Hematopoietic multipotent progenitor cell treated with erythropoietin and hydrocortisone succinate and interleukin-3 and kit ligand, for 15 days (in vitro differentiated cells): ENCODE measurements around the gene ITK.
"Not testable (repeated sequence)": the region's sequence is repeated elsewhere in the genome, so short reads cannot be mapped to it uniquely, and the experiment has no call there.

Experiments
- DNase-seq: peaks from one replicate; pipeline ENCODE4 v3.0.0-alpha.2; 2015; ENCODE audit warnings: low spot score

ITK gene

GRCh38 chr5:157168286-157168685 is 12.4 kb upstream of the ITK start:
- DNase-seq, result no peak

DNA sequence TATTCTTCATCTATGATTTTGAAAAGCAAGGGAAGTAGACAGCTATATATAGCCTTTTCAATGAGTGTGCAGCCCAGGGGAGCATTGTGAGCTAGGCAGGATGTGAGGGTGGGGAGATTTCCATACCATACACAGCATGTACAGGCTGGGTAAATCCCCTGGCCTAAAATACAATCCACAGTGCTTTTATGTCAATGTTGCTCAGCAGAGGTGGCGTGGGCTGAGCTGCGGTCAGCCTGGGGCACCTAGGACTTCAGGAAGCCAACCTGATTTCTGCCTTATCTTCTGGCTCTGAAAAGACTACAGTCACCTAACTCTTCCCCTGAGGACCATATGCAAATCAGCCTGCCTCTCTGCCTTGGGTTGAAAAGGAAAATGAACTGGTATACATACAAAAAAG is 8.2 kb upstream of the ITK start:
- no peak for DNase-seq

DNA sequence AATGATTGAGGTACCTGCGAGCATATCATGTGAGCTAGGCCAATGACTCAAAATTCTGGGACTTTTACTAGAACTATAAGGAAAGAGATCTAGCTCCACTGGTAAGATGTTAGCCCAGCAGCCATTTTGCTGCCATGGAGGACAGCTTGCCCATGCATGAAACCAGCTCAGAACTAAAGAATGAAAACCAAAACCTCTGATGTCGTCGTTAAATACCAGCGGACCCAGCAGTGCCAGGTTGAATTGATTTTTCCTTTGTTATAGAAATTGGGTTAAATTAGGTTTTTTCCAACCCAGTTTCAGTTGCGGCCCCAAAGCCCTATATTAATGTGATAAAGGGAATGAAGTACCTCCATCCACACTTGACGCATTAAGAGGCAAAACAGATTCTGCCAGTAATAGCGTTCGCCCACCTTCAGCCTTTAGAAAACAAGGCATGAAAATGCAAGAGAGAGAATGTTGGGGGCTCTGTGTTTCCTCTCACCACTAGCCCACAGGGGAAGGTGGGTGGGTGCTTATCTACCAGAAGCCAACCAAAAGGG is 5.5 kb upstream of the ITK start:
- DNase-seq, result no peak

DNA sequence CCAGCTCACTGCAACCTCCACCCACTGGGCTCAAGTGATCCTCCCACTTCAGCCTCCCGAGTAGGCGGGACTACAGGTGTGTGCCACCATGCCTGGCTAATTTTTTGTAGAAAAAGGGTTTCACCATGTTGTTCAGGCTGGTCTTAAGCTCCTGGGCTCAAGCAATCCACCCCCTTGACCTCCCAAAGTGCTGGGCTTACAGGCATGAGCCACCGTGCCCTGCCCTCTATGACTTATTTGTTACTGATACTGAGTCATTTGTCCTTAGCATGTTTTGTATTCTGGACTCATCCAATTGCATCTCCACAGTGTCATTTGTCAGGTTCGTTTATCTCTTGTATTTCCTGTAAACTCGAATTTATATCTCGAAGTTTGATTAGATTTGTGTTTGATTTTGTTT is 2.7 kb upstream of the ITK start:
- no peak for DNase-seq

DNA sequence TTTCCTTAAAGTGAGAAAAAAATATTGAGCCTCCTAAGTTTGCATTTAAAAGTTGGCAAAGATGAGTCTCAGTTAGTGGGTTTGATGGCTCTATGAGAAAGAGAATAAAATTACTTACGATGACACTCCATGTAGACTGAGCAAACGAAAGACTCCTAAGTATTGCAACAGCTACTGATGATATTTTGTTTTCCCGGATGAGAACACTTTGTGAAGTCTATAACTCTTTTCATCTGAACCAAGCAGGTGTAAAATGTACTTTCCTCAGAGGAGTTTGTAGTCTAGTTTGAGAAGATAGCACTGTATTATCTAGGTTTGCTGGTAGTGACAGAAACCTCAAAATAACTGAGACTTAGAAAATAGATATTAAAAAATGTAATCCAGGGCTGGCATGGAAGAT is 1.7 kb upstream of the ITK start:
- DNase-seq, result no peak

DNA sequence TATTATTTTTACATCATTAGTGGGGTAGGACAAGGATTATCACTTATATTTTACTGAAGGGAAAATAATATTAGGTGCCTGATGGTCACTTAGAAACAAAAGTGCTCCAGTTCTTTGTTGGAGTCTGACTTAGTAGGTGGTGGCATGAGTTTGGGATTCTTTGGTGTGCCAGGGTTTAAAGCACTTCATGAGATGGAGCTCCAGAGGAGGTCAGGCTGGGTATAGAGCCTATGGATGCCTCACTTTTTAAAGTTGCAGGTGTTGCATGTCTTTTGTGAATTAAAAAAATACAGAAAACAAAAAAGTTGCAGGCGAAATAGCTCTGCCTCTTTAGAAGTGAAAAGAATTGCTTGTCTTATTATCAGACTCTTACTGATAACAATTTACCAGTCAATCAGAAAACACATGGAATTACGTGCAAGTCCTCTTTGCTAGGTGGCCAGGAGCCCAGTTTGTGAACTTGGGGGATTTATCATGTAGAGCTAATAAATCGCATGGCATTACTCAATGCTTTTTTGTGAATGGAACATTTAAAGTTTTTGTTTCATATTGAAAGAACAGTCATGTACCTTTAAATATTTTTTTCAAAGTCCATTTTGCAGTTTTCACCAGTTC is 1.6 kb downstream of the ITK start:
- no peak for DNase-seq

DNA sequence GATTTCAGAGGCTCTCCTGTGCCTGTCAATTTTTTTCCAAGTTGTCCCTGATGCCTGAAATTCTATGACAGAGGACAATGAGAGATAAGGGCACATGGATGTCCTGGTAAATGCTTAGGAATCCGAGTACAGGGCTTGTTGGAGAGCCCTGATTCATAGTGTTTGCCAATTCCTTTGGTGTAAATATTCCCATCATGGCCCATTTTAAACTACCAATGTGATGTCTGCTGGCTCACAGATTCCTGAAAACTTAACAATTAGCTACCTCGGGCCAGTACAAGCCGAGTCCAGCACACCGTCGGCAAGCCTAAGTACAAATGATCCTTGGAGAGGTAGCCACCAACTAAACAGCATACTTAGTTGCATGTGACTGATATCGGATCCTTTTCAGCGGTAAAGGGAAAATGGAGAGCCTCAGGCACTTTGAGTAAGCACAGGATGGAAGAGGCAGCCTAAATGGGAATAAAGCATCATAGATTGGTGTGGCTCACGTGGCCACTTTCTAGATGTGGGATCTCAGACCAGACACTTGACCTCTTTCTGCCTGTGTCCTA is 3.6 kb downstream of the ITK start:
- no peak for DNase-seq

GRCh38 chr5:157185122-157185521 is 4.5 kb downstream of the ITK start:
- not testable (repeated sequence) for DNase-seq

DNA sequence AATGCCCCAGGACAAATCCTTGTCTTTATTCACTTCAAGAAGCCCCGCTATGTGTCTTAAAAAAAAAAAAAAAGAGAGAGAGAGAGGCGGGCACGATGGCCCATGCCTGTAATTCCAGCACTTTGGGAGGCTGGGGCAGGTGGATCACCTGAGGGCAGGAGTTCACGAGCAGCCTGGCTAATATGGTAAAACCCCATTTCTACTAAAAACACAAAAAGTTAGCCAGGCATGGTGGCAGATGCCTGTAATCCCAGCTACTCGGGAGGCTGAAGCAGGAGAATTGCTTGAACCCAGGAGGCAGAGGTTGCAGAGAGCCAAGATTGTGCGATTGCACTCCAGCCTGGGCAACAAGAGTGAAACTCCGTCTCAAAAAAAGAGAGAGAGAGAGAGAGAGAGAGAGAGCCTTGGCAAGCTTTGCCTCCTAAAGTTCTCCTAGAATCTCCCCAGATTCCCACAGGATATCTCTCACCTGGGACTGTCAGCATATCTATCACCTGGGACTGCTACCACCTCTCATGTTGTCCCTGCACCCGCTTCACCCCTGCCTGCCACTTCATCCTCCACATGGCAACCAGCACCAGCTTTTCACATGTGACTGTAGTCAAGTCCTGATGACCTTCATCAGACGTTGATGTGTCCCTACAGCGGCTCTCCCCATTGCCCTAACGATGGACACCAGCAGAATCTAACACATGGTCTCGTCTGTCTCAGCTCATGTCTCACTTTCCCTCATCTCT is 5.8 kb downstream of the ITK start:
- no peak for DNase-seq

GRCh38 chr5:157187046-157187754 is 6.6 kb downstream of the ITK start:
- DNase-seq, result no peak

DNA sequence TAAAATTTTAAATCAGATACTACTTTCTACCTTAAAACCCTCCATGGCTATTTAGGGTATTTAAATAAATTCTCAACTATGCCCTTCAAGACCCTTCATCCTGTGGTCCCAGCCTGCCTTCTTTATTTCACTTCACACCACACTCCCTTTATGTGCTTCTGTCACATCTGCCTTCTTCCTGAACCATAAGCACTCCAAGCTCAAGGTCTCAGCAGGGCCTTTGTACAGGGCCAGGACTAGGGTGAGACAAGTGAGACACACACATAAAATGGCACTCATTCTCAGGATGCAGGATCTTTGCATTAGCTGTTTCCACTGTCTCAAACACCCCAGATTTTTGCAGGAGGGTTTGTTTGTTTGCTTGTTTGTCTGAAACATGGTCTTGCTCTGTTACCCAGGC is 7.6 kb downstream of the ITK start:
- no peak for DNase-seq

DNA sequence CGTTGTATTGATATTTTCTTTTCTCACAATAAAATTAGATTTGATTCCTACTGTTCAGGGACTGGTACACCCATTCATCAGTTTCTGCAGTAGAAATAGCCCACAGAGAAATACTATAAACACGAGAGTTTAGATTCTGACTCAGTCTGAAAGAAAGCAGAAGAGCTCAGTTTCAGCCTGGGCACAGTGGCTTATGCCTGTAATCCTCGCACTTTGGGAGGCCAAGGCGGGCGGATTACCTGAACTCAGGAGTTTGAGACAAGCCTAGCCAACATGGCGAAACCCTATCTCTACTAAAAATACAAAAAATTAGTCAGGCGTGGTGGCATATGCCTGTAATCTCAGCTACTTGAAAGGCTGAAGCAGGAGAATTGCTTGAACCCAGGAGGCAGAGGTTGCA is 8.6 kb downstream of the ITK start:
- DNase-seq, result no peak

DNA sequence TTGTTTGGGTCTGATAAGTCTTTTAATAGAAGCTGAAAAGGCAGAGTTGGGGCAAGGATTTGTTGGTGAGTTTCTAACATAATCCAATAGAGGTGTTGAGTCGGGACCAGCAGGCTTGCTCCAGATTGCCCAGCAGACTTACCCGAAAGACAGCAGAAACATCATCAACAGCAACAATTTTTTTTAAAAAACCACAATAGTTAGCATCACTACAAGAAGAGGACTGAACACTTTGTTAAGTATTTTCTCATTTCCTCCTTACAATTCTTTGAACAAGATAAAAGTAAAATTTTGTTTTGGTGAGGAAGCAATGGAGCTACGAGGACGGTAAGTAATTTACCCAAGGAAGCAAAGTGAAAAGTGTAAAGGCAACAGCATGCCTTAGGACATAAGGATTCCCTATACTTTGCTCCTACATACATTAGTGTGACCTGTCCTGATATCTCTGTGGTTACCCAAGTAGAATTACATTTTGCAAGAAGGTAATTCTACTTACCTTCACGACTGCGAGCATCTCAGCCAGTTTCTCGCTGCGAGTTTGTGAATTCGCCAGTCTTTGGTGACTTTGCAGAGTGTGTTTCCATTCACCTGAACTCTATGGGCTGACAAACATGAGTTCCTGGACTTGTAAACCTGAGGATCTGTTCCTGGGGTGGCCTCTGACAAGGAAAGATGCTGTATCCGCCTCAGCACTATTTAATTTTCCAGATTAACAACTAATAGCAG is 13.2 kb downstream of the ITK start:
- DNase-seq, result no peak

- DNase-seq, result no peak
Measured at GRCh38 chr5:157196045-157196444, 15.4 kb downstream of the ITK start.

- no peak for DNase-seq
Measured at GRCh38 chr5:157197086-157197485, 16.4 kb downstream of the ITK start.

DNA sequence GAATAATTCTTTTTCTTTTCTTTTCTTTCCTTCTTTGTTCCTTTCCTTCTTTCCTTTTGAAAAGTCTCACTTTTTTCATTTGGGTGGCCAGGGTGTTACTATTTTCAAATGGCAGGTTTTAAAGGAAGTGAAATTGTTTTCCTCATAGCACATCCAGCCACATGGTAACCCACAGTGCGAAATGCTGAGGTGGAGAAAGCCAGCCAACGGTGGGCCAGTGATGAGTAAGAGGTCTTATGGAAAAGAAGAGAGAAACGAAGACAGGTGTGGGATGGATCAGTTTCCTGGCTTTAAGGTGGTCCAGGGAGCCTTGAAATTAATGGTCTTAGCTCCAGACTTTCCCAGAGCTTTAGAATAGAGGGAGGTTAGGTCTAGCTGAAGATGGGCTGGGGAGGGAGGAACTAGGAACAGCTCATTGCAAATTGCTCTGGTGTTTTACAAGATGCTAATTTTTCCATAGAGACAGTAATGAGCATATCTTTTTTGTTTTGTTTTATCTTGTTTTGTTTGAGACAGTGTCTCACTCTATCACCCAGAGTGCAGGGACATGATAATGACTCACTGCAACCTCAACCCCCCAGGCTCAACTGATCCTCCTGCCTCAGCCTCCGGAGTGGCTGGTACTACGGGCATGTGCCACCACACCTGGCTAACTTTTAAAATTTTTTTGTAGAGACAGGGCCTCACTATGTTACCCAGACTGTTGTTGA is 17.8 kb downstream of the ITK start:
- DNase-seq, result no peak

GRCh38 chr5:157201857-157202256 is 21.2 kb downstream of the ITK start:
- no peak for DNase-seq

GRCh38 chr5:157203417-157203816 is 22.8 kb downstream of the ITK start:
- no peak for DNase-seq

DNA sequence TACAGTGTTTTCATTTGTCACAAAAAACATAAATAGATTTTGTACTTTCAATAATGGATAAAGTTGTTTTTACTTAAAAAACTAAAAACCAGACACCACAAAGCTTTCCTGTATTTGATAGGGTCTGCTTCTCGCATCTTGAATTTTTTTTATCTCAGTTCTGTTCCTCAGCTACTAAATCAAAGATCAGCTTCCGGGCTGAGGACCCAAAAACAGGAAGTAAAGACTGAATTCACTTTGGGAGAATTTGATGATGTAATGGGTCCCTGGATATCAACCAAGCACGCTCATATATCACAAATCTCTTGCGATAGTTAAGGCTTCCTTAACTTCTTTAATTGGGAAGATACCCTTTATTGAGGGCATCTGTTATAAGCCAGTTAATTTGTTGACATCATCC is 24.1 kb downstream of the ITK start:
- no peak for DNase-seq

DNA sequence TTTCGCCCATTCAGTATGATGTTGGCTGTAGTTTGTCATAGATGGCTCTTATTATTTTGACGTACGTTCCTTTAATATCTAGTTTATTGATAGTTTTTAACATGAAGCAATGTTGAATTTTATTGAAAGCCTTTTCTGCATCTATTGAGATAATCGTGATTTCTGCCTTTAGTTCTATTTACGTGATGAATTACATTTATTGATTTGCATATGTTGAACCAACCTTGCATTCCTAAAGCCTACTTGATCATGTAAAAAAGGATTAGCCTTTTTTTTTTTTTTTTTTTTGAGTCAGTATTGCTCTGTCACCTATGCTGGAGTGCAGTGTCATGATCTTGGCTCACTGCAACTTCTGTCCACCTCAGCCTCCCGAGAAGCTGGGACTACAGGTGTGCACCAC is 25.1 kb downstream of the ITK start:
- no peak for DNase-seq

DNA sequence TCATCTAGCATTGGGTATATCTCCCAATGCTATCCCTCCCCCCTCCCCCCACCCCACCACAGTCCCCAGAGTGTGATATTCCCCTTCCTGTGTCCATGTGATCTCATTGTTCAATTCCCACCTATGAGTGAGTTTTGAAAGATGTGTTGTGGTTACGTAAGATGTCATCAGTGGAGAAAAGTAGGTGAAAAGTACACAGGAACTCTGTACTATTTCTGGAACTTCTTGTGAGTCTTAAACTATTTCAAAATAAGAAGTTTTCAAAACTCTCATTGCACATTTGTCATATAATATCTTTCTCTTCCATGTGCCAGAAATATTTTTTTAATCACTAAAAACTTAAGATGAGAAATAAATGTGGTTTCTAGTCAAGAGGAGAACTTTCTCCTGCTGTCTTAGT is 30.0 kb downstream of the ITK start:
- DNase-seq, result not testable (repeated sequence)

GRCh38 chr5:157212307-157212706 is 31.7 kb downstream of the ITK start:
- no peak for DNase-seq
